Measurements from ENCODE around the gene UBE2C.
A peak's percentile ranks its signal among the peaks of the same experiment; 100 is the strongest.
"Not testable (repeated sequence)": the region's sequence is repeated elsewhere in the genome, so short reads cannot be mapped to it uniquely, and the experiment has no call there.

The UBE2C gene

GRCh38 chr20:45780159-45780558 is 32.3 kb upstream of the UBE2C start:
- H3K9ac ChIP-seq (ENCODE audit: low read depth, low read length) = no peak overlapping the region
- H3K4me3 ChIP-seq (ENCODE audit: low read depth, low read length) = no peak overlapping the region
- H3K36me3 ChIP-seq (ENCODE audit: control insufficient read depth, insufficient read depth, low read length) = no peaks in the 10 kb centered on the region
- H3K4me1 ChIP-seq (ENCODE audit: control insufficient read depth, insufficient read depth, low read length) = no peaks in the 10 kb centered on the region
- H3K27me3 ChIP-seq (ENCODE audit: control insufficient read depth, insufficient read depth, low read length) = no peaks in the 10 kb centered on the region
- H3K9me3 ChIP-seq (ENCODE audit: control insufficient read depth, insufficient read depth, low read length) = no peaks in the 10 kb centered on the region

- no peak overlapping the region for H3K9ac ChIP-seq (ENCODE audit: low read depth, low read length)
- no peaks in the 10 kb centered on the region for H3K36me3 ChIP-seq (ENCODE audit: control insufficient read depth, insufficient read depth, low read length)
- H3K9me3 ChIP-seq (ENCODE audit: control insufficient read depth, insufficient read depth, low read length) = no peaks in the 10 kb centered on the region
- H3K4me3 ChIP-seq (ENCODE audit: low read depth, low read length) = no peak overlapping the region
- H3K27me3 ChIP-seq (ENCODE audit: control insufficient read depth, insufficient read depth, low read length) = no peaks in the 10 kb centered on the region
- H3K4me1 ChIP-seq (ENCODE audit: control insufficient read depth, insufficient read depth, low read length) = no peaks in the 10 kb centered on the region
Measured at GRCh38 chr20:45781391-45781931, 31.0 kb upstream of the UBE2C start.

GRCh38 chr20:45782890-45783289 is 29.6 kb upstream of the UBE2C start:
- Histone ChIP-seq H3K9ac (ENCODE audit: low read depth, low read length) (no peak overlapping the region), H3K27me3 (ENCODE audit: control insufficient read depth, insufficient read depth, low read length) (no peaks in the 10 kb centered on the region), H3K4me3 (ENCODE audit: low read depth, low read length) (no peak overlapping the region), H3K9me3 (ENCODE audit: control insufficient read depth, insufficient read depth, low read length) (no peaks in the 10 kb centered on the region), H3K4me1 (ENCODE audit: control insufficient read depth, insufficient read depth, low read length) (no peaks in the 10 kb centered on the region), H3K36me3 (ENCODE audit: control insufficient read depth, insufficient read depth, low read length) (no peaks in the 10 kb centered on the region)

- Histone ChIP-seq H3K9me3 (ENCODE audit: control insufficient read depth, insufficient read depth, low read length) (no peaks in the 10 kb centered on the region), H3K27me3 (ENCODE audit: control insufficient read depth, insufficient read depth, low read length) (no peaks in the 10 kb centered on the region), H3K4me1 (ENCODE audit: control insufficient read depth, insufficient read depth, low read length) (no peaks in the 10 kb centered on the region), H3K36me3 (ENCODE audit: control insufficient read depth, insufficient read depth, low read length) (no peaks in the 10 kb centered on the region), H3K9ac (ENCODE audit: low read depth, low read length) (no peak overlapping the region), H3K4me3 (ENCODE audit: low read depth, low read length) (no peak overlapping the region)
Measured at GRCh38 chr20:45783656-45784294, 28.7 kb upstream of the UBE2C start.

- H3K4me3 ChIP-seq (ENCODE audit: low read depth, low read length) = no peak overlapping the region
- H3K9ac ChIP-seq (ENCODE audit: low read depth, low read length) = no peak overlapping the region
- no peaks in the 10 kb centered on the region for H3K27me3 ChIP-seq (ENCODE audit: control insufficient read depth, insufficient read depth, low read length)
- no peaks in the 10 kb centered on the region for H3K4me1 ChIP-seq (ENCODE audit: control insufficient read depth, insufficient read depth, low read length)
- H3K9me3 ChIP-seq (ENCODE audit: control insufficient read depth, insufficient read depth, low read length) = no peaks in the 10 kb centered on the region
- no peaks in the 10 kb centered on the region for H3K36me3 ChIP-seq (ENCODE audit: control insufficient read depth, insufficient read depth, low read length)
Measured at GRCh38 chr20:45788351-45788750, 24.1 kb upstream of the UBE2C start.

- peaks cover 7% of the 10 kb centered on the region for H3K36me3 ChIP-seq (ENCODE audit: control insufficient read depth, insufficient read depth, low read length)
- no peaks in the 10 kb centered on the region for H3K9me3 ChIP-seq (ENCODE audit: control insufficient read depth, insufficient read depth, low read length)
- H3K9ac ChIP-seq (ENCODE audit: low read depth, low read length) = peak overlapping the region; percentile 74
- no peaks in the 10 kb centered on the region for H3K4me1 ChIP-seq (ENCODE audit: control insufficient read depth, insufficient read depth, low read length)
- peak overlapping the region; percentile 74 for H3K4me3 ChIP-seq (ENCODE audit: low read depth, low read length)
- H3K27me3 ChIP-seq (ENCODE audit: control insufficient read depth, insufficient read depth, low read length) = no peaks in the 10 kb centered on the region
Measured at GRCh38 chr20:45792317-45793118, 19.9 kb upstream of the UBE2C start.

GRCh38 chr20:45796337-45797065 is 15.9 kb upstream of the UBE2C start:
- H3K4me1 ChIP-seq (ENCODE audit: control insufficient read depth, insufficient read depth, low read length) = peaks cover 3% of the 10 kb centered on the region
- H3K36me3 ChIP-seq (ENCODE audit: control insufficient read depth, insufficient read depth, low read length) = peaks cover 12% of the 10 kb centered on the region
- H3K27me3 ChIP-seq (ENCODE audit: control insufficient read depth, insufficient read depth, low read length) = no peaks in the 10 kb centered on the region
- no peaks in the 10 kb centered on the region for H3K9me3 ChIP-seq (ENCODE audit: control insufficient read depth, insufficient read depth, low read length)
- H3K4me3 ChIP-seq (ENCODE audit: low read depth, low read length) = no peak overlapping the region
- H3K9ac ChIP-seq (ENCODE audit: low read depth, low read length) = no peak overlapping the region

- peaks cover 17% of the 10 kb centered on the region for H3K36me3 ChIP-seq (ENCODE audit: control insufficient read depth, insufficient read depth, low read length)
- not testable (repeated sequence) for H3K9ac ChIP-seq (ENCODE audit: low read depth, low read length)
Measured at GRCh38 chr20:45797510-45797909, 14.9 kb upstream of the UBE2C start.

GRCh38 chr20:45797955-45798354 is 14.5 kb upstream of the UBE2C start:
- H3K27me3 ChIP-seq (ENCODE audit: control insufficient read depth, insufficient read depth, low read length); H3K4me3 ChIP-seq (ENCODE audit: low read depth, low read length); H3K9ac ChIP-seq (ENCODE audit: low read depth, low read length); H3K9me3 ChIP-seq (ENCODE audit: control insufficient read depth, insufficient read depth, low read length); H3K4me1 ChIP-seq (ENCODE audit: control insufficient read depth, insufficient read depth, low read length): not testable (repeated sequence)
- peaks cover 17% of the 10 kb centered on the region for H3K36me3 ChIP-seq (ENCODE audit: control insufficient read depth, insufficient read depth, low read length)

More at GRCh38 chr20:45797510-45797909, 14.9 kb upstream of the UBE2C start:
- not testable (repeated sequence) for H3K4me1 ChIP-seq (ENCODE audit: control insufficient read depth, insufficient read depth, low read length); H3K27me3 ChIP-seq (ENCODE audit: control insufficient read depth, insufficient read depth, low read length); H3K9me3 ChIP-seq (ENCODE audit: control insufficient read depth, insufficient read depth, low read length); H3K4me3 ChIP-seq (ENCODE audit: low read depth, low read length)

- H3K4me1 ChIP-seq (ENCODE audit: control insufficient read depth, insufficient read depth, low read length) = peaks cover 3% of the 10 kb centered on the region
- H3K27me3 ChIP-seq (ENCODE audit: control insufficient read depth, insufficient read depth, low read length) = no peaks in the 10 kb centered on the region
- H3K36me3 ChIP-seq (ENCODE audit: control insufficient read depth, insufficient read depth, low read length) = peaks cover 17% of the 10 kb centered on the region
- H3K4me3 ChIP-seq (ENCODE audit: low read depth, low read length) = no peak overlapping the region
- H3K9me3 ChIP-seq (ENCODE audit: control insufficient read depth, insufficient read depth, low read length) = no peaks in the 10 kb centered on the region
- no peak overlapping the region for H3K9ac ChIP-seq (ENCODE audit: low read depth, low read length)
Measured at GRCh38 chr20:45798935-45799642, 13.4 kb upstream of the UBE2C start.

GRCh38 chr20:45801851-45802250 is 10.6 kb upstream of the UBE2C start:
- H3K36me3 ChIP-seq (ENCODE audit: control insufficient read depth, insufficient read depth, low read length) = peaks cover 17% of the 10 kb centered on the region

More at GRCh38 chr20:45801851-45802250, 10.6 kb upstream of the UBE2C start:
- Histone ChIP-seq H3K4me1 (ENCODE audit: control insufficient read depth, insufficient read depth, low read length) (peaks cover 3% of the 10 kb centered on the region), H3K9me3 (ENCODE audit: control insufficient read depth, insufficient read depth, low read length) (no peaks in the 10 kb centered on the region), H3K4me3 (ENCODE audit: low read depth, low read length) (no peak overlapping the region), H3K9ac (ENCODE audit: low read depth, low read length) (no peak overlapping the region), H3K27me3 (ENCODE audit: control insufficient read depth, insufficient read depth, low read length) (no peaks in the 10 kb centered on the region)
